ENCODE results near the gene SPATA17.
"Not testable (repeated sequence)": the region's sequence is repeated elsewhere in the genome, so short reads cannot be mapped to it uniquely, and the experiment has no call there.

SPATA17 gene

GRCh38 chr1:217681806-217682205 lies 50.7 kb downstream of the SPATA17 start:
- no peak for DNase-seq

GRCh38 chr1:217687511-217687910 lies 56.4 kb downstream of the SPATA17 start:
- no peak for DNase-seq

GRCh38 chr1:217696140-217696539 lies 65.0 kb downstream of the SPATA17 start:
- not testable (repeated sequence) for DNase-seq

- no peak for DNase-seq
Measured at GRCh38 chr1:217703326-217703725, 72.2 kb downstream of the SPATA17 start.

- no peak for DNase-seq
Measured at GRCh38 chr1:217712925-217713597, 81.9 kb downstream of the SPATA17 start.

GRCh38 chr1:217715681-217716080 lies 84.5 kb downstream of the SPATA17 start:
- DNase-seq = no peak

- no peak for DNase-seq
Measured at GRCh38 chr1:217717959-217718358, 86.8 kb downstream of the SPATA17 start.

GRCh38 chr1:217718873-217719272 lies 87.7 kb downstream of the SPATA17 start:
- DNase-seq = no peak

- no peak for DNase-seq
Measured at GRCh38 chr1:217721692-217722091, 90.5 kb downstream of the SPATA17 start.

GRCh38 chr1:217734973-217735372 lies 103.8 kb downstream of the SPATA17 start:
- DNase-seq = no peak

- DNase-seq = peak; percentile 2
Measured at GRCh38 chr1:217747156-217747769, 116.1 kb downstream of the SPATA17 start.

- DNase-seq = no peak
Measured at GRCh38 chr1:217769768-217770167, 138.6 kb downstream of the SPATA17 start.

- no peak for DNase-seq
Measured at GRCh38 chr1:217770918-217771317, 139.8 kb downstream of the SPATA17 start.

GRCh38 chr1:217776693-217777092 lies 145.5 kb downstream of the SPATA17 start:
- no peak for DNase-seq

GRCh38 chr1:217781056-217781455 lies 149.9 kb downstream of the SPATA17 start:
- no peak for DNase-seq

GRCh38 chr1:217791091-217791490 lies 159.9 kb downstream of the SPATA17 start:
- DNase-seq = no peak

GRCh38 chr1:217805792-217806191 lies 174.6 kb downstream of the SPATA17 start:
- DNase-seq = no peak

GRCh38 chr1:217812175-217812574 lies 181.0 kb downstream of the SPATA17 start:
- no peak for DNase-seq

- DNase-seq = no peak
Measured at GRCh38 chr1:217813031-217813430, 181.9 kb downstream of the SPATA17 start.

- no peak for DNase-seq
Measured at GRCh38 chr1:217837691-217838090, 206.5 kb downstream of the SPATA17 start.

GRCh38 chr1:217839161-217839560 lies 208.0 kb downstream of the SPATA17 start:
- DNase-seq = no peak

GRCh38 chr1:217846733-217847132 lies 215.6 kb downstream of the SPATA17 start:
- no peak for DNase-seq

GRCh38 chr1:217847643-217848042 lies 216.5 kb downstream of the SPATA17 start:
- DNase-seq = no peak

- DNase-seq = no peak
Measured at GRCh38 chr1:217856342-217857034, 225.3 kb downstream of the SPATA17 start.

Measured in DMS 273 treated with DMSO at 0.1 percent for 48 hours (cell line).